Prostate gland (tissue), 2 donors: ENCODE measurements around the gene LSM3.

Experiments
- POLR2A ChIP-seq: fragments of 450-650 bp; IDR thresholded peaks from one replicate; pipeline ENCODE4 v1.6.1; 2016; ENCODE audit warnings: antibody characterized with exemption, mild to moderate bottlenecking
- POLR2AphosphoS5 ChIP-seq: sonication (generic); formaldehyde crosslinking; IDR thresholded peaks from one replicate; pipeline ENCODE4 v1.6.1; 2017; ENCODE audit warnings: antibody characterized with exemption
- TF ChIP-seq, protein P1 (sequence below), 4 experiments: fragments of 200-600 bp in 2 of 4; fragments of 450-650 bp in 2 of 4; sonication (generic) in 2 of 4; IDR thresholded peaks; 1 replicate in 3 of 4; 2 replicates in 1 of 4; pipeline ENCODE4 v1.5.1; 2016 to 2019; ENCODE audit warnings: antibody characterized with exemption in 4 of 4, mild to moderate bottlenecking in 2 of 4, moderate library complexity in 2 of 4

DNA sequence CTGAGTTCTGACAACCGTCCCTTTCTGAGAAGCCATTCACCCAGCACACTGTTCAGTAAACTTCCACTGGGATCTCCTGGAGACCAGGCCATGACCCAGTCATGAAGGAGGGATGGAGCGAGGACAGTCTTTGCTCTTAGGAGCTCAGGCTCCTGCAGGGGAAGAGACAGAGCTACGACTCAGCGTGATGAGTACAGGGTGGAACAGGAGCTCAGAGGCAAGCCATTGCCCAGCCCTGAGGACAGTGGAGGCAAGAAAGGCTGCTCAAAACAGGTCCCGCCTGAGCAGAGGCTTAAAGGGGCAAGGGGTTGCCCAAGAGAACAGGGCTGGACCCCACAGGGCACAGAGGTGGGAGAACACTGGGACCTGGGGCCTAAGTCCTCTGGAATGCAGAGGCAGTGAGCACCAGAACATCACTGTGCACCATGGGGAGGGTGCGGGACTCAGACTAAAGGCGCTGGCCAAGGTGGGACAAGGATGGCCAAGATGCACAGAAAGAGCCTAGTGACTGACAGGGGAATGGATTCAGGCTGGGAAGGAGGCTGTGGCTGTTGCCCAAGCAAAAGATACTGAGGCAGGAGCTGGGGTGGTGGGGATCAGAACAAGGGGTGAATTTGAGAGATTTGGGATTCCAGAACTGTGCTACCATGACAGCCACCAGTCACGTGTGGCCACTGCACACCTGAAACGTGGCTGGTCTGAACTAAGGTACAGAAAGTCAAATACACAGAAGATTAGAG, 28.0 kb upstream of the LSM3 start:
- TF ChIP-seq, protein P1, sequence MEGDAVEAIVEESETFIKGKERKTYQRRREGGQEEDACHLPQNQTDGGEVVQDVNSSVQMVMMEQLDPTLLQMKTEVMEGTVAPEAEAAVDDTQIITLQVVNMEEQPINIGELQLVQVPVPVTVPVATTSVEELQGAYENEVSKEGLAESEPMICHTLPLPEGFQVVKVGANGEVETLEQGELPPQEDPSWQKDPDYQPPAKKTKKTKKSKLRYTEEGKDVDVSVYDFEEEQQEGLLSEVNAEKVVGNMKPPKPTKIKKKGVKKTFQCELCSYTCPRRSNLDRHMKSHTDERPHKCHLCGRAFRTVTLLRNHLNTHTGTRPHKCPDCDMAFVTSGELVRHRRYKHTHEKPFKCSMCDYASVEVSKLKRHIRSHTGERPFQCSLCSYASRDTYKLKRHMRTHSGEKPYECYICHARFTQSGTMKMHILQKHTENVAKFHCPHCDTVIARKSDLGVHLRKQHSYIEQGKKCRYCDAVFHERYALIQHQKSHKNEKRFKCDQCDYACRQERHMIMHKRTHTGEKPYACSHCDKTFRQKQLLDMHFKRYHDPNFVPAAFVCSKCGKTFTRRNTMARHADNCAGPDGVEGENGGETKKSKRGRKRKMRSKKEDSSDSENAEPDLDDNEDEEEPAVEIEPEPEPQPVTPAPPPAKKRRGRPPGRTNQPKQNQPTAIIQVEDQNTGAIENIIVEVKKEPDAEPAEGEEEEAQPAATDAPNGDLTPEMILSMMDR (IDR thresholded peaks at IDR 0.05), result no peak
- TF ChIP-seq POLR2A, result no peak
- TF ChIP-seq POLR2AphosphoS5, result no peak
